Body of pancreas (tissue), 4 donors: ENCODE results near the gene PEAK1.

ENCODE experiments used
- POLR2A ChIP-seq, 3 donors: fragments of 450-650 bp; IDR thresholded peaks; one replicate each; pipeline ENCODE4 v1.6.1; 2016; ENCODE audit warnings: antibody characterized with exemption in 3 of 3, mild to moderate bottlenecking in 2 of 3
- TF ChIP-seq, protein P1 (sequence below), 7 experiments: fragments of 450-650 bp in 4 of 7; fragments of 200-600 bp in 3 of 7; sonication (generic) in 3 of 7; IDR thresholded peaks; one replicate each; pipeline ENCODE4 v1.5.1; 2016 to 2019; ENCODE audit warnings: antibody characterized with exemption in 7 of 7

DNA sequence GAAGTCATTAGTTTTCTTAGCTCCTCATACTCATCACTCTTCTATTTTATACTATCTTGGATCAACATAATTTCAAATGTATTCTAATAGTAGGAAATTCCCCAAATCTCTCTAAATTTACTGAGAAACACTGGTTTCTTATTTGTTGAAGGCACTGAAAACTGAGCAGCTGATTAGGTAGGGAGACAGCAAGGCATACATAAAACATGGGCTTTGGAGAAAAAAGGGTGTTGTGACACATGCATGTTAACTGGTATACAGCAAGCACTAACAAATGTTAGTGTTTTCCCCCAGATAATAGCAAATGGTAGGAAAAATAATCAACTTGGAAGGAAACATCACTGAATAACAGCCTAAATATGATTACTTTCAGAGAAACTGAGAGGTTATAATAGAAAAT is 223.5 kb downstream of the PEAK1 start:
- TF ChIP-seq, protein P1, sequence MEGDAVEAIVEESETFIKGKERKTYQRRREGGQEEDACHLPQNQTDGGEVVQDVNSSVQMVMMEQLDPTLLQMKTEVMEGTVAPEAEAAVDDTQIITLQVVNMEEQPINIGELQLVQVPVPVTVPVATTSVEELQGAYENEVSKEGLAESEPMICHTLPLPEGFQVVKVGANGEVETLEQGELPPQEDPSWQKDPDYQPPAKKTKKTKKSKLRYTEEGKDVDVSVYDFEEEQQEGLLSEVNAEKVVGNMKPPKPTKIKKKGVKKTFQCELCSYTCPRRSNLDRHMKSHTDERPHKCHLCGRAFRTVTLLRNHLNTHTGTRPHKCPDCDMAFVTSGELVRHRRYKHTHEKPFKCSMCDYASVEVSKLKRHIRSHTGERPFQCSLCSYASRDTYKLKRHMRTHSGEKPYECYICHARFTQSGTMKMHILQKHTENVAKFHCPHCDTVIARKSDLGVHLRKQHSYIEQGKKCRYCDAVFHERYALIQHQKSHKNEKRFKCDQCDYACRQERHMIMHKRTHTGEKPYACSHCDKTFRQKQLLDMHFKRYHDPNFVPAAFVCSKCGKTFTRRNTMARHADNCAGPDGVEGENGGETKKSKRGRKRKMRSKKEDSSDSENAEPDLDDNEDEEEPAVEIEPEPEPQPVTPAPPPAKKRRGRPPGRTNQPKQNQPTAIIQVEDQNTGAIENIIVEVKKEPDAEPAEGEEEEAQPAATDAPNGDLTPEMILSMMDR (IDR thresholded peaks at IDR 0.05), result no peak
- TF ChIP-seq POLR2A (IDR thresholded peaks at IDR 0.05), result no peak
